OCI-LY3 (cell line): ENCODE results near the gene IFNG.

Source experiments
- CTCF ChIP-seq: fragments of 200-600, 300-600 bp; sonication (generic); IDR thresholded peaks from 2 replicates; pipeline ENCODE4 v1.5.1; 2014; ENCODE audit warnings: antibody characterized with exemption, low read length, low read depth
- EZH2phosphoT487 ChIP-seq: fragments of 200-600 bp; shearing (Covaris generic); IDR thresholded peaks from 2 replicates; pipeline ENCODE4 v1.6.1; 2018; ENCODE audit warnings: antibody characterized with exemption, mixed run types, low read depth

- TF ChIP-seq EZH2phosphoT487 (no peak), CTCF (no peak)
Observed at GRCh38 chr12:68176257-68176656, 16.7 kb upstream of the IFNG start.
